H9 (cell line): Measurements from ENCODE around the gene DCLK2. TPM values are rescaled to one million over a fixed set of nuclear protein-coding genes. Genes with fewer than 3 reads are reported as not detected.

Source experiments
- DNase-seq: peaks from one replicate; pipeline ENCODE4 v3.0.0-alpha.2; 2017
- H2AFZ ChIP-seq: one replicate; pipeline ENCODE4 v1.6.1; 2013; ENCODE audit warnings: mild to moderate bottlenecking, low read length, control low read depth, moderate library complexity
- H2AK5ac ChIP-seq: 2 replicates; pipeline ENCODE4 v1.6.1; 2013; ENCODE audit warnings: low read length, control low read depth, mixed read lengths; ENCODE audit not compliant: insufficient read length
- H2BK120ac ChIP-seq: one replicate; pipeline ENCODE4 v1.6.1; 2013; ENCODE audit warnings: low read depth, mild to moderate bottlenecking, low read length, control low read depth, inconsistent platforms; ENCODE audit not compliant: poor library complexity, severe bottlenecking
- H2BK12ac ChIP-seq: 2 replicates; pipeline ENCODE4 v1.6.1; 2013; ENCODE audit warnings: low read length, control low read depth, mixed read lengths, low read depth; ENCODE audit not compliant: insufficient read length
- H2BK15ac ChIP-seq: 2 replicates; pipeline ENCODE4 v1.6.1; 2013; ENCODE audit warnings: low read depth, low read length, control low read depth
- H2BK20ac ChIP-seq: one replicate; pipeline ENCODE4 v1.6.1; 2013; ENCODE audit warnings: low read depth, mild to moderate bottlenecking, low read length, control low read depth, inconsistent platforms; ENCODE audit not compliant: poor library complexity, severe bottlenecking
- H2BK5ac ChIP-seq: 2 replicates; pipeline ENCODE4 v1.6.1; 2013; ENCODE audit warnings: low read length, control low read depth, mixed read lengths; ENCODE audit not compliant: insufficient read length
- H3K14ac ChIP-seq: 2 replicates; pipeline ENCODE4 v1.6.1; 2013; ENCODE audit warnings: low read length, control low read depth; ENCODE audit not compliant: insufficient read depth
- H3K18ac ChIP-seq: 2 replicates; pipeline ENCODE4 v1.6.1; 2013; ENCODE audit warnings: low read depth, mild to moderate bottlenecking, mixed read lengths, low read length, control low read depth; ENCODE audit not compliant: insufficient read length
- H3K23ac ChIP-seq: 2 replicates; pipeline ENCODE4 v1.6.1; 2013; ENCODE audit warnings: low read length, control low read depth, mixed read lengths, low read depth; ENCODE audit not compliant: insufficient read length
- H3K23me2 ChIP-seq: 2 replicates; pipeline ENCODE4 v1.6.1; 2013; ENCODE audit warnings: low read depth, mild to moderate bottlenecking, mixed read lengths, low read length, control low read depth; ENCODE audit not compliant: insufficient read length, poor library complexity, severe bottlenecking
- H3K27ac ChIP-seq: 2 replicates; pipeline ENCODE4 v1.5.1; 2013; ENCODE audit warnings: low read length, control low read depth, mixed read lengths, low read depth; ENCODE audit not compliant: insufficient read length
- H3K27me3 ChIP-seq: 2 replicates; pipeline ENCODE4 v1.6.1; 2013; ENCODE audit warnings: low read length, control low read depth, inconsistent platforms; ENCODE audit not compliant: insufficient read depth
- H3K4ac ChIP-seq: 2 replicates; pipeline ENCODE4 v1.6.1; 2013; ENCODE audit warnings: low read depth, mild to moderate bottlenecking, control low read depth, inconsistent platforms, low read length, moderate library complexity
- H3K4me1 ChIP-seq: 2 replicates; pipeline ENCODE4 v1.6.1; 2013; ENCODE audit warnings: low read length, control low read depth, inconsistent platforms; ENCODE audit not compliant: insufficient read depth
- H3K4me2 ChIP-seq: 2 replicates; pipeline ENCODE4 v1.6.1; 2013; ENCODE audit warnings: low read length, control low read depth, mixed read lengths; ENCODE audit not compliant: insufficient read length, insufficient read depth
- H3K56ac ChIP-seq: 2 replicates; pipeline ENCODE4 v1.6.1; 2013; ENCODE audit warnings: low read depth, mild to moderate bottlenecking, mixed read lengths, low read length, control low read depth; ENCODE audit not compliant: insufficient read length
- H3K79me1 ChIP-seq: 2 replicates; pipeline ENCODE4 v1.6.1; 2013; ENCODE audit warnings: low read depth, mild to moderate bottlenecking, moderate library complexity, low read length, control low read depth, inconsistent platforms; ENCODE audit not compliant: insufficient read depth, poor library complexity, severe bottlenecking
- H3K79me2 ChIP-seq: 2 replicates; pipeline ENCODE4 v1.6.1; 2013; ENCODE audit warnings: low read length, control low read depth, inconsistent platforms; ENCODE audit not compliant: insufficient read depth
- H3K9ac ChIP-seq: 2 replicates; pipeline ENCODE4 v1.6.1; 2013; ENCODE audit warnings: low read length, control low read depth, mixed read lengths; ENCODE audit not compliant: insufficient read length; ENCODE audit errors: extremely low read depth
- H3K9me3 ChIP-seq: one replicate; pipeline ENCODE4 v1.6.1; 2013; ENCODE audit warnings: low read depth, low read length, inconsistent platforms; ENCODE audit not compliant: control insufficient read depth
- H3T11ph ChIP-seq: one replicate; pipeline ENCODE4 v1.6.1; 2013; ENCODE audit warnings: mild to moderate bottlenecking, low read length, control low read depth, inconsistent platforms
- H4K20me1 ChIP-seq: one replicate; pipeline ENCODE4 v1.6.1; 2013; ENCODE audit not compliant: control insufficient read depth, insufficient read length, insufficient read depth
- H4K5ac ChIP-seq: 2 replicates; pipeline ENCODE4 v1.6.1; 2013; ENCODE audit warnings: low read depth, mild to moderate bottlenecking, mixed read lengths, low read length, control low read depth; ENCODE audit not compliant: insufficient read length
- H4K8ac ChIP-seq: replicated peaks from 2 replicates; pipeline ENCODE4 v1.6.1; 2013; ENCODE audit warnings: low read length, control low read depth, mixed read lengths, low read depth; ENCODE audit not compliant: insufficient read length
- H4K91ac ChIP-seq: 2 replicates; pipeline ENCODE4 v1.6.1; 2013; ENCODE audit warnings: low read depth, mild to moderate bottlenecking, moderate library complexity, mixed read lengths, low read length, control low read depth; ENCODE audit not compliant: insufficient read length
- H3K27ac Mint-ChIP-seq, 3 experiments: 2 replicates in 2 of 3; 3 replicates in 1 of 3; pipeline ENCODE4 v1.8.0; 2020 to 2021; ENCODE audit warnings: mixed read lengths in 3 of 3, mild to moderate bottlenecking in 1 of 3, moderate library complexity in 1 of 3
- H3K27me3 Mint-ChIP-seq: 2 replicates; pipeline ENCODE4 v1.8.0; 2021; ENCODE audit warnings: low read depth, mild to moderate bottlenecking, moderate library complexity, mixed read lengths
- H3K36me3 Mint-ChIP-seq, 3 experiments: 2 replicates in 2 of 3; 3 replicates in 1 of 3; pipeline ENCODE4 v1.8.0; 2020 to 2021; ENCODE audit warnings: low read depth in 3 of 3, mixed read lengths in 3 of 3; ENCODE audit not compliant: insufficient read depth in 1 of 3
- H3K4me1 Mint-ChIP-seq, 2 experiments: 2 replicates each; pipeline ENCODE4 v1.8.0; 2020; ENCODE audit warnings: mixed read lengths in 2 of 2
- H3K4me3 Mint-ChIP-seq, 2 experiments: 2 replicates in 1 of 2; 3 replicates in 1 of 2; pipeline ENCODE4 v1.8.0; 2020 to 2021; ENCODE audit warnings: mild to moderate bottlenecking in 2 of 2, mixed read lengths in 2 of 2, moderate library complexity in 1 of 2
- H3K9me3 Mint-ChIP-seq, 2 experiments: 2 replicates in 1 of 2; 3 replicates in 1 of 2; pipeline ENCODE4 v1.8.0; 2020; ENCODE audit warnings: mild to moderate bottlenecking in 2 of 2, mixed read lengths in 2 of 2, moderate library complexity in 1 of 2
- CTCF ChIP-seq: fragments of 200-600 bp; sonication (generic); conservative IDR thresholded peaks from 3 replicates; pipeline ENCODE4 v1.8.0; 2021; ENCODE audit warnings: antibody characterized with exemption, mild to moderate bottlenecking
- total RNA-seq: library from RNA; stranded (reverse); gene quantifications from 2 replicates; pipeline ENCODE4 v1.2.1, GENCODE V29; 2021

Gene DCLK2
- total RNA-seq, 1 experiment from 2014 or later = 0.33 TPM

- Mint-ChIP-seq H3K4me1 (no peaks in the 10 kb centered on the region), H3K9me3 (no peaks in the 10 kb centered on the region), H3K36me3 (no peaks in the 10 kb centered on the region), H3K27ac (no peak overlapping the region), H3K27me3 (no peaks in the 10 kb centered on the region), H3K4me3 (no peak overlapping the region)
- Histone ChIP-seq H3K79me1 (no peaks in the 10 kb centered on the region), H2BK120ac (no peak overlapping the region), H2BK5ac (no peak overlapping the region), H4K91ac (no peak overlapping the region), H2AFZ (no peak overlapping the region), H3K4me2 (no peak overlapping the region), H3K14ac (no peak overlapping the region), H3K56ac (no peak overlapping the region), H4K20me1 (no peaks in the 10 kb centered on the region), H4K5ac (no peak overlapping the region), H2BK12ac (no peak overlapping the region), H2BK15ac (no peak overlapping the region), H3K4me1 (no peaks in the 10 kb centered on the region), H2AK5ac (no peak overlapping the region), H3K9me3 (no peaks in the 10 kb centered on the region), H3T11ph (no peak overlapping the region), H3K4ac (no peak overlapping the region), H2BK20ac (no peak overlapping the region), H3K27ac (no peak overlapping the region), H3K23ac (no peak overlapping the region), H3K27me3 (no peaks in the 10 kb centered on the region), H3K79me2 (no peaks in the 10 kb centered on the region), H3K9ac (no peak overlapping the region), H3K23me2 (no peaks in the 10 kb centered on the region), H3K18ac (no peak overlapping the region), H4K8ac (no peak overlapping the region)
- no peak for TF ChIP-seq CTCF
- DNase-seq = no peak
These were observed 55.4 kb downstream of the DCLK2 start for GRCh38 chr4:150133605-150134004.
